Nucleus accumbens (tissue), 56 donors: ENCODE results near the gene APH1A.
"Not testable (repeated sequence)": the region's sequence is repeated elsewhere in the genome, so short reads cannot be mapped to it uniquely, and the experiment has no call there.

Experiments
- DNase-seq, 56 donors: peaks; one replicate each; lab custom pipeline; 2025; lab: John Stamatoyannopoulos, UW

The APH1A gene

GRCh38 chr1:150271291-150271959 lies 2.6 kb upstream of the APH1A start:
- no peak for DNase-seq

DNA sequence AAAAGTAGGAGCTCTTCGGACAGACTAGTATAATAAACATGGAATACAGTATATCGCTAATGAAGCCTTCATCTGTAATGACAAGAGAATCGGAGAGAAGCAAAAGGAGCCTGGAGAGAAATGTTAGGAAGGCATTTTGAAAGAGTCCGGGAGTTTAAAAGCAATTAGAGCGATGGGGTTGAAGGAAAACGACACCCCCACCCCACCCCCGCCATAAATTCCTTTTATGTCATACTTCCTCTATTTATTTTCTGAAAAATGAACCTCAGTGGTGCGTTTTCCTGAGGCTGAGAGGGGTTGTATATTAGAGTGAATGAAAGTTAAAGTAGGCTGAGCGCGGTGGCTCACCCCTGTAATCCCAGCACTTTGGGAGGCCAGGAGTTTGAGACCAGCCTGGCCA lies 635 bp upstream of the APH1A start:
- DNase-seq, result no peak

GRCh38 chr1:150268340-150268704 lies 494 bp downstream of the APH1A start:
- DNase-seq, result peak in 15 of 56 donors; percentile 7 to 42 (median 29)

DNA sequence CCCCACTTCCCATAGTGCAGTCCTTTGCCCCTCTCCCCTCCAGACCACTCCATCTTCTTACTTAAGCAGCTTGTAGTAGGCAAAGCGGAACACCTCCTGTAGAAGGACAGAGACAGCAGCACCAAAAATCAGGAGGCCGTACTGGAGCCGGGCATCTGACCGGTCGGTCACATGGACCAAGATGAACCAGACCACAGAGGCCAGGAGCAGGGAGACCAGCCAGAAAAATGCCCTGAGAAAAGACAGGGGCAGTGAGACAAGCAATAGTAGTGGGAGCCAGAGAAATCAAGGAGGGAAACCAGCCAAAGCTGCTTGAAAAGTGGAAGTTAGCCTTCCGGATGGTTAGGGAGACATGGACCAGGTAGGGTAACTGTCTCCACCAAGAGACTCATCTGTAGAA lies 920 bp downstream of the APH1A start:
- peak in 1 of 56 donors; percentile 19 for DNase-seq

DNA sequence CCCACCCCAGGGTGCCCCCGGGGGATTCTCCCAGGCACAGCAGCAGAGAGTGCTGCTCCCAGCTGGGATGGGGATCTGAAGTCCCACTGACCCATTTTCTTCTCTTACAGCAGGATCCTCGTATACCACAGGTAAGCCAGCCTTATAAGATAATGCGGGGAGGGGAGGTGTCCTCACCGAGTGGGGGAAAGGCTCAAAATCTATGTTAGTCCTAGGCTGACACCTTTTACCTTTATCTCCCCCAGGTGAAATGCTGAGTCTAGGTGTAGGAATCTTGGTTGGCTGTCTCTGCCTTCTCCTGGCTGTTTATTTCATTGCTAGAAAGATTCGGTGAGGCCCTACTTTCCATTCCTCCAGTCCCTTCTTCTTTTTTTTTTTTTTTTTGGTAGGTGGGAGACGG lies 5.3 kb downstream of the APH1A start:
- no peak for DNase-seq

GRCh38 chr1:150262388-150263320 lies 6.2 kb downstream of the APH1A start:
- DNase-seq, result no peak

DNA sequence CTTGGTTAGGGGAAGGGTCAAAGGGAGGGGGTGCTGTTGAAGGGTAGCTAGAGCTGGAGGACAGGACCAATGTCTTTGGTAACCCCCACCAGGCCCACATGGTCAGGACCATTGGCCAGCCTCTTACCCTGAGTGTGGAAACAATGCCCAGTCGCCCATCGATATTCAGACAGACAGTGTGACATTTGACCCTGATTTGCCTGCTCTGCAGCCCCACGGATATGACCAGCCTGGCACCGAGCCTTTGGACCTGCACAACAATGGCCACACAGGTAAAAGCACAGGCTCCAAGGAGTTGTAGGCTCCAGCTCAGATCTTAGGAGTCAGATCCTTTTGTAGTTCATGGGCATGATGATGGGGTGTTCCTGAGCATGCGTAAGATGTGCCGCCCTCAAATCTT lies 7.4 kb downstream of the APH1A start:
- DNase-seq, result no peak

- peak in 25 of 56 donors; percentile 5 to 62 (median 29) for DNase-seq
Measured at GRCh38 chr1:150259758-150260669, 8.8 kb downstream of the APH1A start.

GRCh38 chr1:150259217-150259616 lies 9.6 kb downstream of the APH1A start:
- peak in 38 of 56 donors; percentile 1 to 69 (median 26) for DNase-seq

- DNase-seq, result peak in 48 of 56 donors; percentile 20 to 78 (median 55)
Measured at GRCh38 chr1:150257624-150258585, 10.9 kb downstream of the APH1A start, which contains the start of gene CA14. TSS of gene CA14 (plus strand) at chr1:150257774. CDS start at chr1:150258129, 355 bp downstream.

DNA sequence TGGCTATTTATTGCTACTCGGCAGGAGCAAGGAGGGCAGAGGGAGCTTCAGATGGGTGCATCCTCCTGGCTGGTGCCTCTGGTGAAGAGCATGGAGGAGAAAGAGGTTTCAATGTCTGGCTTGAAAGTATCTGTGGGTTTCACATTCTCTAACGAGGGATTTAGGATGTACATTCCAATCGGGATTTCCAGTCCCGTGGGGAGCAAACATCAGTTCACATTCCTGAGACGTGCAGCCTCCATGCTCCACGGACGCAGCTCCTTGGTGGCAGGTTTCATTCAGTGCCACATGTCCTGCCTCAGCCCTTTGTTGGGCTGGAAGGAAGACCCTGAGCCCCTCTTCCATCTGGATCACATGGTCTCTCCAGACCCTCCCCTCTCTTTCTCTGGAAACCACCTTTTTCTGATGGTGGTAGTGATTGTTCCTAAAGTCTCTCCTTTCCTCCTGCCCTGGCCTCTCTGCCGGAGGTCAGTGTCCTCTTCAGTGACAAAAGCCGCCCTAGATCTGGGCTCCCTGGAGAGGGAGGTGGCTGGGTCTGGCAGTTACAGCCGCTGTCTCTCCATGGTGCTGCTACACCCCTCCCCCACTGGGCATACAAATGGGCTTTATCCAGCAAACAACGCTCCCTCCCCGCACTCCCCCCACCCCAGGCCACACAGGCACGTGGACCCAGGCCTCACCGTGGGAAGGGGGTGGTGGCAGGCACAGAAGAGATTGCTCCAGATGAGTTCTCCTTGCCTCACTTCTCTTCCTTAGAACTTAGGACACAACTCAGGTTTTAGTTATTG lies 12.1 kb downstream of the APH1A start:
- peak in 52 of 56 donors; percentile 20 to 89 (median 69) for DNase-seq

- no peak for DNase-seq
Measured at GRCh38 chr1:150256198-150256553, 12.6 kb downstream of the APH1A start.

DNA sequence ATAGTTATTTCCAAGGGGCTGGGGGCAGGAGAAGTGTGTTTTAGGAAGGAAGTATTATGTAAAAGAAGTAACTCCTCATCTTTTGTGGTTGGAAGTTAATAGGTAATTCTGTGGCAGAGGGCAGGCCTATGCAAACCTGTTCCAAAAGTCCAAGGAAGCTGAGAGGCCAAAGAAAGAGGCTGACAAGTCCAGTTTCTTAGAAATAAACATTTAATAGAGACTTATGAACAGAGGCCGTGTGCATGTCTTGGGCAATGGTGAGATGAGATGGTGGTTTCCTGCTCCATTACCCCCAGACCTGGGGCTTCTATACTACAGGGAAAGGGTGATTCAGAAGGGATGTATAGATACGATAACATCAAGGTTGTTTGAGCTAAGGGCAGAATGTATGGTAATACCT lies 18.9 kb downstream of the APH1A start:
- DNase-seq, result no peak

DNA sequence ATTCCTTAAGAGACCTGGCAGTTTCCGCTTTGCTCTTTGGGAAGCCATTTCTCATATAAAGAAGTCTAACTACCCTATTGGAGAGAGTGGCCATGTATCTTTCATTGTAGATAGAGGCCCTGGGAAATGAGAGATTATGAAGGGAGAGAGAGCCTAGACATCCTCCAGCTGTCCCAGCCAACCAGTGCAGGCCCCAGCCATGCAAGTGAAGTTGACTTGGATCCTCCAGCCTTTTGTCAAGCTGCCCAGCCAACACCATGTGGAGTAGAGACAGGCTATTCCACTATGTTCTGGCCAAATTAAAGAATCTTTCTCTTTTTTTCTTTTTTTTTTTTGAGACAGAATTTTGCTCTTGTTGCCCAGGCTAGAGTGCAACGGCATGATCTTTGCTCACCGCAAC lies 25.8 kb downstream of the APH1A start:
- DNase-seq, result no peak

GRCh38 chr1:150237746-150238145 lies 31.1 kb downstream of the APH1A start:
- DNase-seq, result no peak

DNA sequence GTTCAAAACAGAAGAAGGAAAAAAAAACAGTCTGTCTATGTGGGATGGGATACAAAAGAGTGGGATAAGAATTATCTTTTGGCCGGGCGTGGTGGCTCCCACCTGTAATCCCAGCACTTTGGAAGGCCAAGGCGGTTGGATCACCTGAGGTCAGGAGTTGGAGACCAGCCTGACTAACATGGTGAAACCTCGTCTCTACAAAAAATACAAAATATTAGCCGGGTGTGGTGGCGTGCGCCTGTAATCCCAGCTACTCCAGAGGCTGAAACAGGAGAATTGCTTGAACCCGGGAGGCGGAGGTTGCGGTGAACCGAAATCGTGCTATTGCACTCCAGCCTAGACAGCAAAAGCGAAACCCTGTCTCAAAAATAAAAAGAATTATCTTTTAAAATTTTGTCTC lies 31.6 kb downstream of the APH1A start:
- DNase-seq, result not testable (repeated sequence)

DNA sequence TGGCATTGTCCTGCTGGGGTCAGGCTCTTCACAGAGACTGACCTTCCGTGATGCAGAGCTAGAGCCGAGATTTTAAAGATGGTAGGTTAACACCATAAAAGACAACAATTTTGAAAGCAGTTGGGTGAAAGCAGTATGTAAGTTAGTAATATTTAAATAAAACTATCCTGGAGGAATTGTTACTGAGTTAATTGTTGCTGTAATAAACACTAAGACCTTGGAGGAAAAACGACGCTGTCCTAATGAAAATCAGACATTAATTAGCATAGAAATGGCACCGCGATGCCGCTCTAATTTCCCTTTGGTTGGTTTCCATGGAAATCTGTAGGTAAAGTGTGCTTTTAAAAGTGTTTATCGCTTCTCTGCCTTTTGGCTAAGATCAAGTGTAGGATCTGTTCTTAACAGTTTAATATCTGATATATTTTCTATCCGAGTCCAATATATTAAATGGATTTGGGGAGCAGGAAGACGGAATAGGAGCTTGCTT lies 32.2 kb downstream of the APH1A start:
- no peak for DNase-seq

DNA sequence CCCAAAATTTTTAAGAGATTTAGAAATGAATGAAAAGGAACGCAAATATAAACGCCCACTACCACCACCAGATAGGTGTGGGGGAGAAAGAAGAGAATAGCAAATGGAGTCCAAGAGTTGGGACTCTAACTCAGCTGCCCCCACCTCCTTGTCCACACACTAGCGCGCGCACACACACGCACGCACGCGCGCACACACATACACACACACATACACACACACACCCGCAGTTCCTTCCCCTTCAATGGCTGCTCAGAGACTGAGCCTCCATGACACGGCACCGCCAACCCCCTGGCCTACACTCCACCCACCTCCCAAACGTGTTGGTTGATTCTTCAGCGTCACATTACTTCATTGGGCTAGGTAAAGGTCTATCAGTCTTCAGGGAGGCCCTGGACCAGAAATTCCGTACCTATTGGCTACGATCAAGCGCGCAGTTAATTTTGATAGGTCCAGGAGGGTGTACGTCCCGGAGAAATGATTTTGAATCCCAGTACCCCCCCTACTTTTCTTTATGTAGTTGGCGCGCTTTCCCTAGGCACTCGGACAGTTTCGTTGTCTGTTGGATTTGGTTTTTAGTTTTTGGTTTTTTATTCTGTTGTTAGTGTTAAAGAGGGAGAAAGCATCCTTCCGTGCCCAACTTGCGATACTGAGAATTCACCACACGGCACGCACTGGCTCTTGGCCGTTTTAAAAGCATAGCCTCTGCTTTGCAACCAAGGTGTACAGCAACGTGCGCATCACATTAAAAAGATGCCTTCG lies 32.8 kb downstream of the APH1A start, which contains the start of gene ANP32E:
Gene ANP32E, minus strand, starts transcription at position 261 of the 762 bp plus-strand sequence. CDS start 326 bp downstream, outside the sequence.
- peak; percentile 28 to 98 (median 90) for DNase-seq
